IMR-90 (cell line): ENCODE measurements around the gene HNRNPH1. TPM values are rescaled to one million over a fixed set of nuclear protein-coding genes. Genes with fewer than 3 reads are reported as not detected.
"Not testable (repeated sequence)": the region's sequence is repeated elsewhere in the genome, so short reads cannot be mapped to it uniquely, and the experiment has no call there.

Source experiments
- ATAC-seq: fragments of 200-7000 bp; cut with Tn5 transposase; 2 replicates; pipeline ENCODE4 v1.9.1; 2020; ENCODE audit warnings: low read depth, mild to moderate bottlenecking, moderate library complexity
- BruUV-seq: library from RNA; stranded (reverse); fragments of 400-500 nt; replicated peaks from 2 replicates; lab custom pipeline; 2021; lab: Mats Ljungman, UMichigan
- CTCF ChIA-PET: fragments of 300-600 bp; formaldehyde crosslinking; extraction: SDS; loops from one replicate; lab custom pipeline; 2021; ENCODE audit warnings: antibody characterized with exemption; lab: Yijun Ruan, JAX
- POLR2A ChIA-PET: fragments of 300-600 bp; sonication (Branson Sonifier 250); formaldehyde crosslinking; loops from one replicate; lab custom pipeline; 2022; ENCODE audit warnings: antibody characterized with exemption; ENCODE audit not compliant: unreplicated experiment; lab: Charles Lee
- DNase-seq: peaks from one replicate; pipeline ENCODE4 v3.0.0; 2013
- H2AFZ ChIP-seq: replicated peaks from 2 replicates; pipeline ENCODE3; 2013; ENCODE audit warnings: low read length, mild to moderate bottlenecking; ENCODE audit not compliant: poor library complexity
- H2AK5ac ChIP-seq: 2 replicates; pipeline ENCODE4 v1.6.1; 2013; ENCODE audit warnings: low read depth, low read length, inconsistent platforms
- H2AK9ac ChIP-seq: replicated peaks from 2 replicates; pipeline ENCODE3; 2013; ENCODE audit warnings: mild to moderate bottlenecking, low read depth, low read length, moderate library complexity; ENCODE audit not compliant: poor library complexity
- H2BK120ac ChIP-seq: 2 replicates; pipeline ENCODE4 v1.6.1; 2013; ENCODE audit warnings: low read depth, low read length, inconsistent platforms
- H2BK15ac ChIP-seq: 3 replicates; pipeline ENCODE4 v1.6.1; 2013; ENCODE audit warnings: low read depth, low read length, inconsistent platforms
- H2BK20ac ChIP-seq: 2 replicates; pipeline ENCODE4 v1.6.1; 2013; ENCODE audit warnings: low read depth, mild to moderate bottlenecking, inconsistent platforms, low read length, moderate library complexity
- H2BK5ac ChIP-seq: 2 replicates; pipeline ENCODE4 v1.6.1; 2013; ENCODE audit warnings: mild to moderate bottlenecking, low read depth, low read length, inconsistent platforms; ENCODE audit not compliant: poor library complexity, severe bottlenecking
- H3K14ac ChIP-seq: replicated peaks from 2 replicates; pipeline ENCODE4 v1.6.1; 2013; ENCODE audit warnings: low read depth, low read length, inconsistent platforms
- H3K18ac ChIP-seq: 2 replicates; pipeline ENCODE4 v1.6.1; 2013; ENCODE audit warnings: low read depth, low read length, control low read depth
- H3K23ac ChIP-seq: 2 replicates; pipeline ENCODE4 v1.6.1; 2013; ENCODE audit warnings: low read depth, low read length, inconsistent platforms
- H3K27ac ChIP-seq: 2 replicates; pipeline ENCODE4 v1.5.1; 2013; ENCODE audit warnings: mild to moderate bottlenecking, control low read depth, low read length; ENCODE audit not compliant: insufficient read depth
- H3K27me3 ChIP-seq: 2 replicates; pipeline ENCODE4 v1.6.1; 2013; ENCODE audit warnings: low read length; ENCODE audit not compliant: control insufficient read depth, insufficient read depth
- H3K36me3 ChIP-seq: 2 replicates; pipeline ENCODE4 v1.6.1; 2013; ENCODE audit warnings: low read length, mixed read lengths; ENCODE audit not compliant: control insufficient read depth, insufficient read depth
- H3K4ac ChIP-seq: 2 replicates; pipeline ENCODE4 v1.6.1; 2013; ENCODE audit warnings: low read depth, low read length, inconsistent platforms
- H3K4me1 ChIP-seq: 2 replicates; pipeline ENCODE4 v1.6.1; 2013; ENCODE audit warnings: low read length, mixed read lengths; ENCODE audit not compliant: control insufficient read depth, insufficient read depth
- H3K4me2 ChIP-seq: 2 replicates; pipeline ENCODE4 v1.6.1; 2013; ENCODE audit warnings: low read depth, mild to moderate bottlenecking, control low read depth, low read length, moderate library complexity
- H3K4me3 ChIP-seq: 2 replicates; pipeline ENCODE4 v1.5.1; 2013; ENCODE audit warnings: low read depth, mild to moderate bottlenecking, control low read depth, low read length, moderate library complexity; ENCODE audit not compliant: insufficient read depth
- H3K56ac ChIP-seq: 2 replicates; pipeline ENCODE4 v1.6.1; 2013; ENCODE audit warnings: low read length, inconsistent platforms; ENCODE audit not compliant: insufficient read depth; ENCODE audit errors: extremely low read depth
- H3K79me1 ChIP-seq, 2 experiments: 2 replicates each; pipeline ENCODE4 v1.6.1; 2013; ENCODE audit warnings: low read length in 2 of 2, inconsistent platforms in 1 of 2, low read depth in 1 of 2
- H3K9ac ChIP-seq: 2 replicates; pipeline ENCODE4 v1.6.1; 2013; ENCODE audit warnings: low read depth, low read length, control low read depth
- H3K9me1 ChIP-seq: 2 replicates; pipeline ENCODE4 v1.6.1; 2013; ENCODE audit warnings: low read length, inconsistent platforms; ENCODE audit not compliant: insufficient read depth
- H3K9me3 ChIP-seq: 2 replicates; pipeline ENCODE4 v1.6.1; 2013; ENCODE audit warnings: low read length; ENCODE audit not compliant: control insufficient read depth, insufficient read depth
- H4K20me1 ChIP-seq: 2 replicates; pipeline ENCODE4 v1.6.1; 2013; ENCODE audit warnings: low read length, inconsistent platforms; ENCODE audit not compliant: insufficient read depth
- H4K5ac ChIP-seq: 2 replicates; pipeline ENCODE4 v1.6.1; 2013; ENCODE audit warnings: mild to moderate bottlenecking, low read depth, low read length, control low read depth
- H4K8ac ChIP-seq, 2 experiments: 2 replicates each; pipeline ENCODE4 v1.6.1; 2013; ENCODE audit warnings: low read depth in 2 of 2, low read length in 2 of 2, control low read depth in 1 of 2, inconsistent platforms in 1 of 2
- H4K91ac ChIP-seq: 2 replicates; pipeline ENCODE4 v1.6.1; 2013; ENCODE audit warnings: low read depth, low read length, inconsistent platforms; ENCODE audit not compliant: insufficient read depth
- WGBS, 2 experiments: methylation state at CpG; one replicate each; pipeline versions ENCODE4 v1.1.5 to v1.1.7; 2013; ENCODE audit warnings: missing lambda C conversion rate in 2 of 2; ENCODE audit not compliant: insufficient read length in 1 of 2; ENCODE audit errors: extremely low coverage in 2 of 2; 5-methylcytosine and 5-hydroxymethylcytosine counted together
- dilution Hi-C: fragments of 300-500 bp; cut with HindIII; formaldehyde crosslinking; loops from one replicate; pipeline ENCODE4 v1.14.3; 2018; ENCODE audit warnings: low sequenced_read_pairs; ENCODE audit not compliant: unreplicated experiment
- in situ Hi-C: fragments of 300-500 bp; cut with MboI; formaldehyde crosslinking; loops from 3 replicates; pipeline ENCODE4 v1.14.3; 2019; ENCODE audit warnings: low sequenced_read_pairs, inconsistent platforms, mixed read lengths
- intact Hi-C: fragments of 100-400 bp; cut with micrococcal nuclease; formaldehyde crosslinking; loops from 2 replicates; pipeline ENCODE4 v1.10.0; 2022
- polyA plus RNA-seq, 3 experiments: library from polyadenylated mRNA; depleted of rRNA; stranded (reverse); fragments of >200 nt; gene quantifications; 2 replicates each; pipeline ENCODE4 v1.2.3, GENCODE V29; 2012; ENCODE audit warnings: low replicate concordance in 1 of 3
- total RNA-seq: library from RNA; depleted of rRNA; stranded (reverse); fragments of >200 nt; gene quantifications from 2 replicates; pipeline ENCODE4 v1.2.3, GENCODE V29; 2012

HNRNPH1 gene
- total and polyA plus RNA-seq, 2 of the 4 experiments (the other 2 are of a cell fraction) = 288 to 300 TPM

DNA sequence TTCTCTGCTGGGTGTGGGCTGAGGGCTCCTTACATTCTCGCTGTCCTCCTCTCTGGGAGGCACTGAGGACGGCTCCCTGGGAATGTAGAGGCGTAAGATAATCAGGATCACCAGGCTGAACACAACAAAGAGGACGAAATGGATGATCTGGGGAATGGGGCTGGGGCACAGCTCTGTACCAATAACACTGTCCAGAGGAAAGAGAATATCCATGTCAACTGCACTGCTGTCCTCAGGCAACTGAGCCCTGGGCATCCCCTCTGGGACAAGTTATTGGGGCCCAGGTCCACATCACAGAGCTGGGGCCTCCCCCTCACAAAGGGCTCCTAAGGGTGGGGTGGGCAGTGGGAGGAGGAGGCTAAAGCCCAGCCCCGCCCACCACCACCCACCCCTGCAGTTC, 21.3 kb upstream of the HNRNPH1 start:
- H3K79me1 ChIP-seq, H3K56ac ChIP-seq, CTCF ChIA-PET, dilution Hi-C loops, H3K9ac ChIP-seq, H2BK5ac ChIP-seq, H3K9me1 ChIP-seq, H2AK5ac ChIP-seq, POLR2A ChIA-PET, H3K4me1 ChIP-seq, in situ Hi-C loops, H4K20me1 ChIP-seq, H2BK20ac ChIP-seq, H2BK15ac ChIP-seq, H4K8ac ChIP-seq, H2AFZ ChIP-seq, H3K4me2 ChIP-seq, H4K5ac ChIP-seq, H3K4ac ChIP-seq, BruUV-seq, H3K36me3 ChIP-seq, H2AK9ac ChIP-seq, H4K91ac ChIP-seq, H3K4me3 ChIP-seq, H3K14ac ChIP-seq, H3K18ac ChIP-seq, H3K27ac ChIP-seq, ATAC-seq, H3K9me3 ChIP-seq, H2BK120ac ChIP-seq, DNase-seq, H3K23ac ChIP-seq: not testable (repeated sequence)
- intact Hi-C loops = loop anchor here (5.0 kb wide), 1 partner anchor 117 kb away; no protein-coding TSS in a partner anchor
- WGBS, 2 experiments = 20% methylated on average over 2 of the region's 5 CpGs; no CpG with 5 or more reads in 1 of the 2 experiments
- peaks cover 15% of the 10 kb centered on the region for H3K27me3 ChIP-seq

DNA sequence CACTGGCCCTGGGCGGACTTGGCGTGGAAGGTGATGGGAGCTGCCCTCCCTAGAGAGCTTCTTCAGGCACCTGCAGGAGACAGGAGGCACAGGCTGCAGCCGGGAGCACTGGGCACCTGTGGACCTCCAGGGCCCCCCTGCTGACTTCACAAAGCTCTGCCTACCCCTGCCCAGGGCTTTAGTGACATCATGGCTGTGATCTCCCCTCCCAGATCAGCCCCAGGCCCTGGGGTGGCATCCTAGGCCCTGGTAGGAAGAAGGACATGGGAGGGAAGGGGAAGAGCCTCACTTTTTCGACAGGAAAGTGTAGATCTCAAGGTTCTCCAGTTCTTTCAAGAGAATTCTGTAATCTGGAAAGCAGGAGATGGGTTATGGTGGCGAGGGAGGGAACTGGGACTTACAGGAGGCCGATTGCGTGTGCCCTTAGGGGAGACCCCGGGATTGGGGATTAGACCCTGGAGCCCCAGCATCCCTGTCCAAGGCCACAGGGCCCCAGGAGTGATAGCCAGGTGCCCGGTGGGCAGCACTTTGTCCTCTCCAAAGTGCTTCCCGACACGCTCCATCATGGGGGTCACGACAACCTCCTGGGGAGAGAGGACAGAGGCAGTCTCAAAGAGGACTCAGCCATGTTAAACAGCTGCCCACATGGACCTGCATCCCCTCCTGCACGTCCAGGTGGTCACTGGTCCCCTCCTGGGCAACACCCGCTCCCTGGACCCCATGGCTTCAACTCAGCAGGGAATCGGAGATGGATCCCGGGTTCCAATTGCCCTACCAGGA, 19.9 kb upstream of the HNRNPH1 start:
- H3K4me2 ChIP-seq, H4K8ac ChIP-seq, H2AK5ac ChIP-seq, CTCF ChIA-PET, H4K5ac ChIP-seq, dilution Hi-C loops, H2AFZ ChIP-seq, H3K4ac ChIP-seq, H3K56ac ChIP-seq, H2BK15ac ChIP-seq, DNase-seq, H2BK20ac ChIP-seq, BruUV-seq, H3K27ac ChIP-seq, H3K9me3 ChIP-seq, POLR2A ChIA-PET, H3K18ac ChIP-seq, H3K4me3 ChIP-seq, H3K14ac ChIP-seq, H3K23ac ChIP-seq, H3K9me1 ChIP-seq, H3K36me3 ChIP-seq, H3K9ac ChIP-seq, H4K20me1 ChIP-seq, H3K4me1 ChIP-seq, H2BK120ac ChIP-seq, H2BK5ac ChIP-seq, H2AK9ac ChIP-seq, H4K91ac ChIP-seq, in situ Hi-C loops, H3K79me1 ChIP-seq, ATAC-seq: not testable (repeated sequence)
- H3K27me3 ChIP-seq = peaks cover 14% of the 10 kb centered on the region
- intact Hi-C loops = loop anchor here (5.0 kb wide), 1 partner anchor 116 kb away; no protein-coding TSS in a partner anchor
- 74% methylated on average over 6 of the region's 16 CpGs; no CpG with 5 or more reads in 1 of the 2 experiments for WGBS, 2 experiments
